GM18511 (cell line): ENCODE results near the gene DYNLT2.
A peak's percentile ranks its signal among the peaks of the same experiment; 100 is the strongest.

Source experiments
- ATAC-seq: cut with Tn5 transposase; IDR thresholded peaks from one replicate; pipeline ENCODE4 v1.9.1; 2021; ENCODE audit warnings: mild to moderate bottlenecking, moderate library complexity; ENCODE audit not compliant: unreplicated experiment

Gene DYNLT2, protein sequence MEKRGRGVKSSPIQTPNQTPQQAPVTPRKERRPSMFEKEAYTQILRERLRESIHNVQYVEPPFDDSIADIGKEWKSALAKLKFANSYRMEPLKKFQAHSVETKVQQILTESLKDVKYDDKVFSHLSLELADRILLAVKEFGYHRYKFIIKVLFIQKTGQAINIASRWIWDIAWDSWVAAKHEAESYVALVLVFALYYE

DNA sequence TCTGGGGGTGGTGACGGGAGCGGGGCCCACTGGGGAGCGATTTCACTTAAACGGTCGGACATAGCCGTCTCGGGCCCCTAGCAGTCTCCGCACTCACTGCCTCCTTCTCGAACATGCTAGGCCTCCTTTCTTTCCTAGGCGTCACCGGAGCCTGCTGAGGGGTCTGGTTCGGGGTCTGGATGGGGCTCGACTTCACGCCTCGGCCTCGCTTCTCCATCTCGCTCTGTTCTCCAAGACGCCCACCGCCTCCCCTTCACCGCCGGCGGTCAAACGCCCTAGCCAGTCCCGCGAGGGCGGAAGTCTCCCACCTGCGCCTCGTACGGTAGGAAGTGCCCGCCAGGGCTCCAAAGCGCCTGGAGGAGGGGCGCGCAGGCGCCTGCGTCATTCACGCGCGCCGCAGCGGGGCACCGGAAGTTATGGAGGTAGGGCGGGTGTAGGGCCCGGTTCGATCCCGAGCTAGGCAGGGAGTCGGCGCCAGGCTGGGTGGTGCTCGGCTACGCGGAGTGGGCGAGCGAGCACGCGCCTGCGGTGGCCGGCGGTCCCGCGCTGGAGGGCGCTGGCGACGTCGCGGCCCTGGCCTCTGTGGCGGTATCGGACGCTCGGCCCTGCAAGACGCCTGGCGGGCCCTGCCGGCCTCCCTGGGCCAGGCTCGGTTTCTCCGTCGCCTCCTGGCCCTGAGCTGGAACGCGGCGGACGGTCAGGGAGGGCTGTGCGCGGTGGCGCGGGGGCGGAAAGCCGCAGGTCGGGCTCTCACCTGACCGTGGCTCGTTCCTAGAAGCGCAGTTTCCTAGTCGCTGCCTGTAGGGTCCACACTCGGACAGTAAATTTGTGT is at the start of gene DYNLT2, which contains the start of gene ERMARD:
DYNLT2 (minus strand) TSS at position 331 of the 832 bp plus-strand sequence; CDS start at position 217, 114 bp downstream.
ERMARD (plus strand) TSS at position 381 of the 832 bp plus-strand sequence; CDS start at position 417, 36 bp downstream.
- peak; percentile 95 for ATAC-seq

DNA sequence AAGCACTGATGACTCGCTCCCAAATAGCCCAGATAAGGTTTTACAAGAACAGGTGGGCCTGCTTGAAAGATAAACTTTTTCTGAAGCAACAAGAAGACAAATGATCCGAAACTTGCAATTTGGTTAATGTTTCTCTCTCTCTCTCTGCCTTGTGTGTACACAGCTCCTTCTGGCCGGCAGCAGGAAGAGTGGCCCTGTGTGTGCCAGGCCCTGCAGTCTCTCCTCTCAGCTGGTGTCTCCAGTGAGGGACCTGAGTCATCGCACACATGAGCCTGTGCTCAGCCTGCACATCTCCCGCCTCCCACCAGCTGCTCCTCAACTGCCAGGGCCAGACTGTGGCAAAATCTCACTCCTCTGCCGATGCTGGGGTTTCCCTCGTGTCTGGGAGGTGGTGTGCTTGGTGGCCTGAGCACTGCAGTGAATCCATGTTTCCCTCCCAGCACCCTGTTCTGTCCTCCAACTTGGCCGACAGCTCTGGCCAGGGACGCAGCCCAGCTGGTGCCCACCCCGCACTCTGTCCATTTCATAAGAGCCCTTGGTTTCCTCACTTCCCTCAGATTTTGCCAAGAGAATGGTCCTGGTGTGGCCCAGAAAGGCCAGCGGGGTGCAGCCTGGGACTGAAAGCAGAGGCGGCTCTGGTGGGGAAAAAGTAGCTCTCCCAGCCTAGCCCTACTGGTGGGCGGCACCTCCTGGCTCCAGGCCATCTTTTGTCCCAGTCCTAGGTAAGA is 49.5 kb upstream of the DYNLT2 start:
- peak; percentile 48 for ATAC-seq

DNA sequence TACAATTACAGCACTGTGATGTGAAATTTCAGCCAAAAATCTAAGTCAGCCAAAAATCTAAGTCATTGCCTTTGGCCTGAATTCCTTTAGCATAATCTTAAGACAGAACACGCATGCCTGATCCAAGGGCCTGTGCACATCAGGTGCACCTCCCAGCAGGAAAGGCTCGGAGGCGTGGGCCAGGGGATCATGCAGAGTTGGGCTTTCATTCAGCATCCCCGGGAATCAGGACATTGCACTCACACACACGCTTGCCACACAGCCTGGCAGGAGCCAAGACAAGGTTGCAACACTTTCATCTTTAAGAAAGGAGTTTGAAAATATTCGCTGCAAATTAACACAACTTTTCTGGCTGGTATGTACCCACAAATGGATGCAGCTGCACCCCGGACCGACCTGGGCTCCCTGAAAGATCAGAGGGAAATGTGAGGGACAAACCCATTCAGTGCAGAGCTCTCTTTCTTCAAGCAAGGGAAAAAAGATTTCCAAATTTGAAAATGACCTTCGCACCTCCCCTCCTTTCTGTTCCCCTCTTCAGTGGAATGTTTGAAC is 48.8 kb upstream of the DYNLT2 start:
- no peak for ATAC-seq

DNA sequence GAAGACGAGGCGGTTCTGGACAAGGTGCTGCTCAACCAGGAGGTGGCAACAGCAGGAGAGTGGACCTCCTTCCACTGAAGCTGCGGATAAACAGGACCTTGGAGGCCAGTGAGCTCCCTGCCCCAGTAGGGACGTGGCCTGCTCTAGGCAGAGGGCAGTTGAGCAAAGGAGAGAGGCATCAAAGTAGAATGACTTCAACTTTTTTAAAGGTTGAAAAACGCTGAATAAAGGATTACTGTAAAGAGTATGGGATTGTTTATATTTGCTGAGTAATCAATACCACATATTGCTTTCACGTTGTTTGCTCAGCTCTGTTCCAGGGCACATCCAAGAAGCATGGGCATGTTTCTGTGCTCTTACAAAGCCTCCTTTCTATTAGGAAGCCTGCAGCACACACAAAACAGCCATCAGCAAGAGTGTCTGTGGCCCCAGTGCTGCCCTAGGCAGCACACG is 48.1 kb upstream of the DYNLT2 start:
- ATAC-seq, result no peak

DNA sequence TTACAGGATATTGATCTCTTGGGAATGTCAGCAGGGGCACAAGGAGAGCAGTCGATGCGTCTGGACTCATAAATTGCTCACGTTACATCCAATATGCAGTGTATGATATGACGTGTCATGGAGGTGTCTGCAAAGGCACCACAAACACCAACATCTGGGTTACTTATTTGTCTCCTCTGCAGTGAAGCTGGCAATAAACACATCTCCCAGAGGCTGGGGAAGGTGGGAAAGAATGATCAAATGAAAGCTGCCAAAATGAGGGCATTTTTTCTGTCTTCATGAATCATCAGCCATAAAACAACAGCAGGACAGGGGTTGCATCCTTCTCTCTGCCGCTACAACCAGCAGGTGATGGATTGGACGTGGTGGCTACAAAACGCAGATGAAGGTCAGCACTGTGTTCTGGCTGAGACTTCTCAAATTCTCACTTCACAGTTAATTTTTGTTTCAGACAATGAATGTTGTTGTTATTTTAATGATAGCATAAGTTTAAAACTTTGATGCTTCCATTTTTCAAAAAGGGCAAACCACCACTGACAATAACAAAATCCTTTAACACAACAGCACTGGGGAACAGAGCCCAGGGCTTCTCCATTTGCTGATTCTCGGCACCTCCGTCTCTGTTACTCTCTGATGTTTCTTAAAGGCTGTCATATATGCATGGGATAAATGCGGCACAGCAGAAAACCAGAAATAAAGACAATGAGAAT is 47.5 kb upstream of the DYNLT2 start:
- no peak for ATAC-seq

DNA sequence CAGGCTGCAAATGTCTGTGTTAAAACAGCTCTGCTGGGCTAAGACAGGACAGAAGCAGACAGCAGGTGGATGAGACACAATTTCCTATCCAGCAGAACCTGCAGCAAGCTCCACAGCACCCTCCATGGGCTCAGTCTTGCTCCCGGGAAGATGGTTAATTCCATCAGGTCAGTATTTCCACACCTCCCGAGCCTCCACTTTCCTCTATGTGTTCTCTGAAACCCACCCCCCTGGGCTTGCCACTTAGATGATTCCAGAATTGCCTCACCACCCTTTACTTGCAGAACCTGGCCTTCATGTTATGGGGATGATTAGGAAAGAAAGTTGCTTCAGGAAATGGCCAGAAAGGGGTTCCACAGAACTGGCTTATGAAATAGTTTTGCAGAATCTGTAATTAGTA is 43.8 kb upstream of the DYNLT2 start:
- no peak for ATAC-seq

DNA sequence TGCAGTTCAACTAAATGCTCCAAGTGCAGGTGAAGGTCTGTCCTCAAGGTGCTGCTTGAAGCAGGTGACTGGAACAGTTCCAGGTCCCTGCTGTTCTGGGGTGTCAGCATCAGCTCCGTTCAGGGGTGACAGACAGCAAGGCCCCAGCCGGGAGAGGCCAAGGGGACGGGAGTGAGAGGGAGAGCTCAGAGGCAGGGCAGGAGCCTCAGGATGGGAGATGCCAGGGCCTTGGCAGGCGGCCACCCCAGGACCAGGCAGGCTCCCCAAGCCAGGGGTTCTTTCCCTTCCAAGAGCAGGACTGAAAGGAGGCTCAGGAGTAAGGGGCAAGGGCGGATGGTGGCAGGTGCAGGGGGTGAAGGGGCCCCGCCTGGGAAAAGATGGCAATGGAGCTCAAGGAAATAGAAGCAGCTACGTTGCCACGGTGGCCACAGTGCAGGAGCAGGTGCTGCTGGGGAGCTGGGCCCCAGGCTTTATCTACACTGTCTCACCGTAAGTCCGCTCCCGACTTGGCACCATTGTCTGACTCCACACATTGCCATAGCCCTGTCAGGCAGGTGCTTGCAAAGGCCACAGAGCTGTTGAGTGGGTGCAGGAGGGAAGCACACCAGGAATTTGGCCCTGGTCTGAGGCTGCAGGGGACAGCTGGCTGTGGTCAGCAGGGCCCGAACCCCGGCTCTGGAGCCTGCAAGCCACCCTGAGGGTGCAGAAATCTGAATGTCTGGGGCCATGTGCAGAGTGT is 43.1 kb upstream of the DYNLT2 start:
- ATAC-seq, result no peak

DNA sequence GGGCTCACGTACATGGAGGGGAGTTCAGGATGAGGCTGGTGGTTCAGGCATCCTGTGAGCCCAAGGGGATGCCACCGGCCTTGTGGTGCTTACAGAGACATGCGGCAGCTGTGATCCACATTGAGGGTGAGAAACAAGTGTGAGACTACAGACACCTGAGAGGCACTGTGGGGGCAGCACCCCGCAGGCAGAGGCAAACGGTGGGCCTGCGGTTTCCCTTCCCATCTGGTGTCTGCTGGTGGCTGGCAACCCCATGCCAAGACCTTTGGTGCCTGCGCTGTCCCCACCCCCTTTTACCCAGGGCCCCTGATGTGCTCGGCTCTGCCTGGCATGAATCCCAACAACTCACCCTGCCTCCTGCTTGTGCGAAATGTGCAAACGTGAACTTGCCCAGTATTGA is 42.0 kb upstream of the DYNLT2 start:
- ATAC-seq, result no peak

DNA sequence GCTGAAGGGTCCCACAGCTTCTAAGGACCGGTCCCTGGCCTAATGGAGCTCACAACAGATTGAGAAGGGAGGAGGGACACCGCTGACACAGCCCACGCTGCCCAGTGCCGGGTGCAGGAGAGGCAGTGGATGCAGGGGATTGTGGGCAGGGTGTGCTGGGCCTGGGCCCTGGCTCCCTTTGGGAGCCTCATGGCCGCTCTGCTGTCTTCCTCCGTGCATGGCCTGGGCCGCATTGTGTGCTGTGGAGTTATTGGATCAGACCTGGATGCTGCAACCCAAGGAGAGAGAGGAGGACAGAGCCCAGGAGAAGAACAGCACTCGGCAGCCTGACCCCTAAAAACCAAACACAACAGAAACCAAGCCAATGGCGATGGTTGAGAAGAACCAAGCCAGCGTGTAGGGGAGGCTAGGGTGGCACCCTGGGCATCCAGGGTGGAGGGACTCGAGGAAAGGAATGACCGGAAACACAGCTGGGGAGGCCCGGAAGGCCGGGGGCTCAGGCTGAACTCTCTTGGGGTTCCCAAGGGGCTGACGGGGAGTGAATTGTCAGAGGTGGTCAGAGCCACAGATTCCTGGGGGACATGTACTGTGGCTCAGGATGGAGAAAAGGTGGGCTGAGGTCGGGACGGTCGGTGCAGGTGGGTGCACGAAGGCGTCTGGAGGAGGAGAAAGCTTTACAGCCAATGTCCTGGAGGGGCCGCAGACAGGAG is 41.1 kb upstream of the DYNLT2 start:
- ATAC-seq, result no peak

DNA sequence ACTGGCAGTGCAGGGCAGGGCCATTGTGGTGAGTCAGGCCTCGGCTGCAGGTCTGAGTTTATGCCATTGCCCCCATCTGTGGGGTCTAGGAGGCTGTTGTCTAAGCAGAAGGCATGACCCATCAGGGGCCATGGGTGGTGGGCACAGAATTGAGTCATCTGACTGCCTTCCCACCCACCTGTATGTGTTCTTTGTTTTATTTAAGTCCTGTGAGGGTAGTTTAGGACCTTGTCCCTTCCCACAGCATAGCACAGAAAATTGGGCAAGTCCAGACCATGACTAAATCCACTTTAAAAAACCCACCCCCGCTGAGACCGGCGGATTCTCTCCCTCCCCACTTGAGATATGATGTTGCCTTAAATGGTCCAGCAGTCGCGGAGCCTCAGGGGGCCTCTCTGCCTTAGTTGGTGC is 40.4 kb upstream of the DYNLT2 start:
- no peak for ATAC-seq

DNA sequence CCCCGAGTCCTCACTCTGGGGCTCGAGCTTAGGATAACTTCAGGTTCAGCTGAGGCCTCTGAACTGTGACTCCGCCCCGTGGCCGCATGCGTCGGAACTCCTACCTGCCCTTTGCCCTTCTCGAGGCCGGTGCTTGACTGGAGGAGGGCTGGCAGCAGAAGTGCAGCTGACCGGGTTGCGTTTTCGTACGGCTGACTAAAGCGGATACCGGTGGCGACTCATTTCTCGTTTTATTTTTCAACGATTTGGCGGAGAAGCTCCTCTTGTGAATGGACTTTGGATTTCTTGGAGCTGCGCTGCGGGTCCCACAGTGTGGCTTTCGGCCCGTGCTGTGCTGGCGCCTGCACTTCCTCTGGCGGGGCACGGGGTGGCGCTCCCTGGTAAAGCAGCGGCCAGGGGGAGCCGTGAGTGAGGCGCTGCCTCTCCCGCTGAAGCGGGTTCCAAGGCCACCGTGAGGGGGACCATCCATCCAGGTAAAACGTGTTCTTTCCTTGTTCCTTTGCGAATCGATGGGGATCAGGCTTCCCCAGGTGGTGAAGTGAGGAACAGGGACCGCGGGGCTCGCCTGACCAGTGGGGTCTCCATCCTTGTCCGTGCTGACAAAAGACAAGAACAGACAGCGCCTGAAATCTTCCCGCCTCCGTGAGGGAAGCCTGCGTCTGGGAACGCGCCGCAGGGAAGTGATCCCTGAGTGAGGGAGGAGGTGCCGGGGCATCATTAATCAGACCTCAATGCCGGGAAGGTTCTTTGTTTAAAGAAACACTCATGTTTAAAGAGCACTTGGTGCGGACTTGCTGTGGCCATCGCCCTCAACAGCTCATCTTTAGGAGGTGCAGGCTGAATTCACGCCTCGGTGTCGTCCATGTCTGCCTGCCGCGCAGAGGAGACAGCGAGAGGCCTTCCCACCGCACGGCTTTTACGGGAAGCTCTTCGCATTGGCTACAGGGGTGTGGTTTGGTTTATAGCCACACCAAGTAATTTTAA is 38.9 kb upstream of the DYNLT2 start:
- ATAC-seq, result peak; percentile 99

DNA sequence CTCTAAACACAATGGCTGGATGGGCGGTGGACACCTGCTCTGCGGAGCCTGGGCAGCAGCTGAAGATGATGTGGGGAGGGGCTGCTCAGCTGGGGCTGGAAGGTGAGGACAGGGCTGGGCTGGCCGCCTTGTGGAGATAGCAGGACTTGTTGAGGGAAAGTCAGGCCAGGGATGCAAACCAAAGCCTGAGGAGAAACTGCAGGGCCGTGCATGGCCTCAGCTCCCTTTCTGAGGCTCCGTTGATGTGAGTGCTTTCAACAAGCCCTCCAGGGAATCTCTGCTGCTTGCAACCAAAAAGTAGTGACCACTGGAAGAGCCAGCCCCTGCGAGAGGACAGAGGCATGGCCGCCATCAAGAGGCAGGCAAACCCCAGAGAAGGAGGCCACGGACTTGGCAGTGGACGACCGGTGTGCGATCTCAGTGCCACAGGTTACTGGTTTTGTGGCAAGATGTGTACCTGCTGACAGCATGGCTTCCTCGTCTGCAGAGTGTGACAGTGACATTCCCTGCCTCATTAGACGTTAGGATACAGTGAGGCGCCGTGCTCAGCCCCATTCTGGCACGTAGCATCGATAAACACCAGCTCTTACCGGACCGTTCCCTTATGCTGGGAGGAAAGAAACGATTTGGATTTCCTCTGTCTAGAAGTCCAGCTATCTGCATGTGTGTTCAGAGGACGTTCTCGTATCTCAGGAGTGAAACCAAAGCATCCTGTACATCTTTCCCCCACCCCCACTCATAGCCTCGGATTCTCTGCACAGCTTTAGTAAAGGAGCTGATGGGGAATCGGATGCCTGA is 38.0 kb upstream of the DYNLT2 start:
- ATAC-seq, result no peak

DNA sequence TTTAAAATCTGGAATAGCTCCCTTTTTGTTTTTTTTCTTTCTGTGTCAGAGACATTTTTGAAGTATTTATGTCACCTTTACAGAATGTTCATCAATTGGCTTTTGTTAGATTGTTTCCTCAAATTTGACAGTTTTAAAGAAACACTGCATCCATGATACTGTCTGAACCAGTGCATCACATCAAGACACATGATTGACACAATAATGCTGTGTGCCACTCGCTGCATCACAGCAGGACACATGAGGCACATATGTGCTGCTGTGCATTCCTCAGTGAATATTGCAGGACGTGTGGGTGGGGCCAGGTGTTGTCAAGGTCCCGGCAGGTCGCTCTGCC is 37.4 kb upstream of the DYNLT2 start:
- ATAC-seq, result no peak

DNA sequence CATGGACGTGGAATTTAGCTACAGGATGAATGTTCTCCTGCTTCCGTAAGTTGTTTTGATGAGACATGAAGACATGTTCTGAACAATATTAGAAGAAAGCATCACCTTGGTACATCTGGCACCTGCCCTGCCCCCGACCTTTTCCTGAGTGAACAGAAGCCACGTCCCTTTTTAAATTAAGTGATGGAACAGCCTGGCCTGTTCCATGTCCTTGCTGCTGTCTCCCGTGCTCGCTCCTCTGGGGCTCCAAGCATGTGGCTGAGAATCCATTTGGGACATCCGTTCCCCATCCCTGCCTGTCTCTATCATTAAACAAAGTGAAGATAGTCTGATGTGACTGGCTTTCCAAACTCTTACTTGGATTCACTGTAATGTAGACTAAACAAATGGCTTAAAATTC is 36.4 kb upstream of the DYNLT2 start:
- no peak for ATAC-seq

DNA sequence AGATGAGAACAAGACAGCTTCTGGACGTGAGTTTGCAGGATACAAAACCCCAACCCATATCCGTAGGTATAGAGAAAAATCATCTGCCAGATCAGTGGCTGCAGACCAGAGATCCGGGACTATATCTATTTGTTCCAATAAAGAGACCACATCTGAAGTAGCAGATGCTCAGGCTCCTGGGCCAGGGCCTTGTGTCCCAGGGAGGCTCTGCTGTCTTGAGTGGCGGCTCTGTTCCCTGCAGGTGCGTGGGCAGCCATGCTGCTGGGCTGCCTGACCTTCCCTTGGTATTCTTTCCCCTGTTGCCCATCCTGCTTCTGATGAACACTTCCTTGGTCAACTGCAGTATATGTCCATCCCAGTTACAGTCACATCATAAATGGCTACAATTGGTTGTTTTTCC is 35.0 kb upstream of the DYNLT2 start:
- ATAC-seq, result no peak

DNA sequence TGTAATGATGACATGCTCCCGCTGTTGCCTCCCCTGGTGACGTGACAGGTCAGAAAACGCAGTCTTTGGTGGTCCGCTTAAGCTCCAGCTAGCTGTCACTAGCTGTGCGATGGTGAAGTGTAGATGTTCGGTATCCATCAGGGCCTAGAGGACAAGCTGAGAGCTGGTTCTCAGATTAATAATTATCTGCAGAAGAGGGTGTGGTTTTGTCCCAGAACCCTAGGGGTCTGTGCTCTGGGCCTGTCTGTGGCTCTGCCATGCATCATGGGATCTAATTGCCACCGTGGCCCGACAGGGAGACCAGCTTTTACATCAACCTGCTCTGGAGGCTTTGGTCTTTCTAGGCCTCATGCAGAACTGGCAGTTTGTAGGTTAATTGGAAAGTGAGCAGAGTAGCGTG is 34.2 kb upstream of the DYNLT2 start:
- ATAC-seq, result no peak

DNA sequence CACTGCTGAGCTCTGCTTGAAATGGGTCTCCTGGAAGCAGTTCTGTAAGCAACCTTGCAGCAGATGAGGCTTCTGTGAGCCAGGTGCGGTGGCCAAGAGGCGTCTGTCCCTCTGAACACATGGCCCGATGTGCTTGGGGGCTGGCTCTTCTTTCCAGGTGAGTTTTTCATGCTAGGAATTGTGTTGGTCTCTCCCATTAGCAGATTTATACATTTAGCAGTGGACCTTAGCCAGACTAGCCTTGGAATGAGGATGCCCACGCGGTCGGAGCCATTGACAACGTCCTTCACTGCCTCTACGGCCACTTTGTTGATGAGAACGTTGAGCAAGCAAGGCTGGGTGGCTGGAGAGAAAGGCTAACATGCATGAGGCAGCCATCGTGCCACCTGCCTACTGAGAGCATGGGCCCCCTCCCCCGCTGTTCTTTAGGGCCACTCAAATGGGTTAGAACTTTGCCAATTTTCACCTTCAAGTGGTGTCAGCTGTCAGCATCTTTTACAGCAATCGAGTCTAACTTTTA is 33.5 kb upstream of the DYNLT2 start:
- no peak for ATAC-seq
